Stomach (tissue), 4 donors: ENCODE measurements around the gene EFCAB13.

Experiments used
- EP300 ChIP-seq: sonication (generic); formaldehyde crosslinking; IDR thresholded peaks from one replicate; pipeline ENCODE4 v1.6.1; 2017; ENCODE audit warnings: antibody characterized with exemption
- POLR2A ChIP-seq, 4 donors: fragments of 450-650 bp; IDR thresholded peaks; one replicate each; pipeline ENCODE4 v1.6.1; 2016; ENCODE audit warnings: antibody characterized with exemption in 4 of 4, control low read depth in 2 of 4, mild to moderate bottlenecking in 1 of 4, moderate library complexity in 1 of 4
- POLR2AphosphoS5 ChIP-seq, 3 donors: sonication (generic); formaldehyde crosslinking; IDR thresholded peaks; one replicate each; pipeline ENCODE4 v1.6.1; 2016; ENCODE audit warnings: antibody characterized with exemption in 3 of 3
- TF ChIP-seq, protein P1 (sequence below), 7 experiments: fragments of 450-650 bp in 4 of 7; fragments of 200-600 bp in 3 of 7; sonication (generic) in 3 of 7; IDR thresholded peaks; one replicate each; pipeline ENCODE4 v1.5.1; 2016 to 2019; ENCODE audit warnings: antibody characterized with exemption in 7 of 7, control low read depth in 2 of 7, mild to moderate bottlenecking in 1 of 7

DNA sequence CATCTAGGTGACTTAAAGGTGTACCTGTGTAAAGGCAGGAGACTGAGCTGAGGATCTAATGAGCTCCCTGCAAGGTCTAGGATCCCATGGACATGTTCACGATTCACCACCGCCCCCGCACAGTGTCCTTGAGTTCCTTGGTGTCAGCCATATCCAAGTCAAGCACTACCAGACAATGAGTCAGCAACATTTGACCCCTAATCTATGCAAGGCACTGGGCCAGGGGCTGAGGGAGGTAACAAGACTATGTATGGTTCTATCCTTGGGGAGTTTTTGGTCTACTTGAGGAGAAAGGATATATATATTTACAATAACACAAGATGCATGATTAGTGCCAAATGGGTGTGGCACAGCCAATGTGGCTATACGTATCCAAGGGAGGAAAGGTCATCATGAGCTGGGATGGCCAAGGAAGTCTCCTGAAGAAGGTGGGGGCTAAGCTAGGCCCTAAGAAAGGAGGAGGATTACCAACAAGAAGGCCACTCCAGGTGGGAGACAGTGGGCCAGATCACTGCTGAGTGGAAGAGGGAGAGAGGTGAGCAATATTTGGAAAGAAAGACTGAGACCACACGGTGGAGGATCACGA lies 35.1 kb upstream of the EFCAB13 start:
- TF ChIP-seq POLR2AphosphoS5 (IDR thresholded peaks at IDR 0.05) (no peak), POLR2A (IDR thresholded peaks at IDR 0.05) (no peak), EP300 (no peak)
- TF ChIP-seq, protein P1, sequence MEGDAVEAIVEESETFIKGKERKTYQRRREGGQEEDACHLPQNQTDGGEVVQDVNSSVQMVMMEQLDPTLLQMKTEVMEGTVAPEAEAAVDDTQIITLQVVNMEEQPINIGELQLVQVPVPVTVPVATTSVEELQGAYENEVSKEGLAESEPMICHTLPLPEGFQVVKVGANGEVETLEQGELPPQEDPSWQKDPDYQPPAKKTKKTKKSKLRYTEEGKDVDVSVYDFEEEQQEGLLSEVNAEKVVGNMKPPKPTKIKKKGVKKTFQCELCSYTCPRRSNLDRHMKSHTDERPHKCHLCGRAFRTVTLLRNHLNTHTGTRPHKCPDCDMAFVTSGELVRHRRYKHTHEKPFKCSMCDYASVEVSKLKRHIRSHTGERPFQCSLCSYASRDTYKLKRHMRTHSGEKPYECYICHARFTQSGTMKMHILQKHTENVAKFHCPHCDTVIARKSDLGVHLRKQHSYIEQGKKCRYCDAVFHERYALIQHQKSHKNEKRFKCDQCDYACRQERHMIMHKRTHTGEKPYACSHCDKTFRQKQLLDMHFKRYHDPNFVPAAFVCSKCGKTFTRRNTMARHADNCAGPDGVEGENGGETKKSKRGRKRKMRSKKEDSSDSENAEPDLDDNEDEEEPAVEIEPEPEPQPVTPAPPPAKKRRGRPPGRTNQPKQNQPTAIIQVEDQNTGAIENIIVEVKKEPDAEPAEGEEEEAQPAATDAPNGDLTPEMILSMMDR (IDR thresholded peaks at IDR 0.05), result no peak
